Measurements from ENCODE around the gene BTBD9.

DNA sequence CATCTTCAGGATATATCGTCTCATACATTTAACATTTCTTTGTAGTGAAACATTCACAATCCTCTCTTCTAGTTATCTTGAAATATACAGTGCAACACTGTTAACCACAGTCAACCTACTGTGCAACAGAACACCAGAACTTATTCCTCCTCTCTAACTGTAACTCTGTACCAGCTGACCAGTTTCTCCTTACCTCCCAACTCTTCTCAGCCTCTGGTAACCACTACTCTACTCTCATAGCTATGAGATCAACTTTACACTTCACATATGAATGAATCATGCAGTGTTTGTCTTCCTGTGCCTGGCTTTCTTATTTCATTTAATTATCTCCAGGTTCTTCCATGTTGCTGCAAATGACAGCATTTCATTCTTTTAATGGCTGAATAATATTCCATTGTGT lies 337.6 kb downstream of the BTBD9 start:
- TF ChIP-seq, protein P1, sequence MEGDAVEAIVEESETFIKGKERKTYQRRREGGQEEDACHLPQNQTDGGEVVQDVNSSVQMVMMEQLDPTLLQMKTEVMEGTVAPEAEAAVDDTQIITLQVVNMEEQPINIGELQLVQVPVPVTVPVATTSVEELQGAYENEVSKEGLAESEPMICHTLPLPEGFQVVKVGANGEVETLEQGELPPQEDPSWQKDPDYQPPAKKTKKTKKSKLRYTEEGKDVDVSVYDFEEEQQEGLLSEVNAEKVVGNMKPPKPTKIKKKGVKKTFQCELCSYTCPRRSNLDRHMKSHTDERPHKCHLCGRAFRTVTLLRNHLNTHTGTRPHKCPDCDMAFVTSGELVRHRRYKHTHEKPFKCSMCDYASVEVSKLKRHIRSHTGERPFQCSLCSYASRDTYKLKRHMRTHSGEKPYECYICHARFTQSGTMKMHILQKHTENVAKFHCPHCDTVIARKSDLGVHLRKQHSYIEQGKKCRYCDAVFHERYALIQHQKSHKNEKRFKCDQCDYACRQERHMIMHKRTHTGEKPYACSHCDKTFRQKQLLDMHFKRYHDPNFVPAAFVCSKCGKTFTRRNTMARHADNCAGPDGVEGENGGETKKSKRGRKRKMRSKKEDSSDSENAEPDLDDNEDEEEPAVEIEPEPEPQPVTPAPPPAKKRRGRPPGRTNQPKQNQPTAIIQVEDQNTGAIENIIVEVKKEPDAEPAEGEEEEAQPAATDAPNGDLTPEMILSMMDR (IDR thresholded peaks at IDR 0.05): no peak
- no peak for TF ChIP-seq EZH2 (IDR thresholded peaks at IDR 0.05; ENCODE audit: borderline replicate concordance, insufficient read depth, low read depth, low read length, poor library complexity, severe bottlenecking)

Data from B cell (primary cell).